Measurements from ENCODE around the gene KLF12.

Gene KLF12

GRCh38 chr13:74173822-74174221 is 39.6 kb upstream of the KLF12 start:
- Histone ChIP-seq H3K27ac (ENCODE audit: low read length) (no peak overlapping the region), H3K4me3 (ENCODE audit: low read depth in 1 of 2, low read length in 2 of 2) (no peak overlapping the region), H3K79me2 (ENCODE audit: insufficient read depth, low read length) (no peaks in the 10 kb centered on the region), H3K4me1 (ENCODE audit: insufficient read depth, low read length) (no peaks in the 10 kb centered on the region), H3K36me3 (ENCODE audit: insufficient read depth, low read length) (no peaks in the 10 kb centered on the region), H3K27me3 (ENCODE audit: insufficient read depth, low read length, poor library complexity) (no peaks in the 10 kb centered on the region), H3K9me3 (ENCODE audit: insufficient read depth, low read length, severe bottlenecking) (no peaks in the 10 kb centered on the region), H3K4me2 (ENCODE audit: insufficient read depth, low read length) (no peak overlapping the region), H3K9ac (ENCODE audit: low read depth, low read length) (no peak overlapping the region), H2AFZ (ENCODE audit: low read depth, low read length) (no peak overlapping the region), H4K20me1 (ENCODE audit: insufficient read depth, low read length) (no peaks in the 10 kb centered on the region)
- TF ChIP-seq EZH2 (IDR thresholded peaks at IDR 0.05; ENCODE audit: borderline replicate concordance, low read depth, low read length, severe bottlenecking) = no peak
- no peak for TF ChIP-seq CTCF (IDR thresholded peaks at IDR 0.05; ENCODE audit: borderline replicate concordance, extremely low read depth, low read length, poor library complexity, severe bottlenecking)
- no peak for DNase-seq
- no peak for ATAC-seq (ENCODE audit: insufficient read depth, low read depth)

GRCh38 chr13:74171641-74172040 is 37.4 kb upstream of the KLF12 start:
- Histone ChIP-seq H3K4me3 (ENCODE audit: low read depth in 1 of 2, low read length in 2 of 2) (no peak overlapping the region), H3K9ac (ENCODE audit: low read depth, low read length) (no peak overlapping the region), H2AFZ (ENCODE audit: low read depth, low read length) (no peak overlapping the region), H4K20me1 (ENCODE audit: insufficient read depth, low read length) (no peaks in the 10 kb centered on the region), H3K79me2 (ENCODE audit: insufficient read depth, low read length) (no peaks in the 10 kb centered on the region), H3K36me3 (ENCODE audit: insufficient read depth, low read length) (no peaks in the 10 kb centered on the region), H3K27me3 (ENCODE audit: insufficient read depth, low read length, poor library complexity) (no peaks in the 10 kb centered on the region), H3K9me3 (ENCODE audit: insufficient read depth, low read length, severe bottlenecking) (no peaks in the 10 kb centered on the region), H3K4me1 (ENCODE audit: insufficient read depth, low read length) (no peaks in the 10 kb centered on the region), H3K4me2 (ENCODE audit: insufficient read depth, low read length) (no peak overlapping the region), H3K27ac (ENCODE audit: low read length) (no peak overlapping the region)
- DNase-seq (no peak), ATAC-seq (ENCODE audit: insufficient read depth, low read depth) (no peak)
- no peak for TF ChIP-seq EZH2 (IDR thresholded peaks at IDR 0.05; ENCODE audit: borderline replicate concordance, low read depth, low read length, severe bottlenecking)
- TF ChIP-seq CTCF (IDR thresholded peaks at IDR 0.05; ENCODE audit: borderline replicate concordance, extremely low read depth, low read length, poor library complexity, severe bottlenecking) = no peak

- Histone ChIP-seq H3K36me3 (ENCODE audit: insufficient read depth, low read length) (no peaks in the 10 kb centered on the region), H3K4me1 (ENCODE audit: insufficient read depth, low read length) (no peaks in the 10 kb centered on the region), H2AFZ (ENCODE audit: low read depth, low read length) (no peak overlapping the region), H3K79me2 (ENCODE audit: insufficient read depth, low read length) (no peaks in the 10 kb centered on the region), H3K4me2 (ENCODE audit: insufficient read depth, low read length) (no peak overlapping the region), H3K27ac (ENCODE audit: low read length) (no peak overlapping the region), H4K20me1 (ENCODE audit: insufficient read depth, low read length) (no peaks in the 10 kb centered on the region), H3K27me3 (ENCODE audit: insufficient read depth, low read length, poor library complexity) (no peaks in the 10 kb centered on the region), H3K4me3 (ENCODE audit: low read depth in 1 of 2, low read length in 2 of 2) (no peak overlapping the region), H3K9me3 (ENCODE audit: insufficient read depth, low read length, severe bottlenecking) (no peaks in the 10 kb centered on the region), H3K9ac (ENCODE audit: low read depth, low read length) (no peak overlapping the region)
- ATAC-seq (ENCODE audit: insufficient read depth, low read depth) (no peak), DNase-seq (no peak)
- TF ChIP-seq EZH2 (IDR thresholded peaks at IDR 0.05; ENCODE audit: borderline replicate concordance, low read depth, low read length, severe bottlenecking) = no peak
- no peak for TF ChIP-seq CTCF (IDR thresholded peaks at IDR 0.05; ENCODE audit: borderline replicate concordance, extremely low read depth, low read length, poor library complexity, severe bottlenecking)
Measured at GRCh38 chr13:74169676-74170075, 35.5 kb upstream of the KLF12 start.

GRCh38 chr13:74168263-74168675 is 34.1 kb upstream of the KLF12 start:
- no peak overlapping the region for H3K4me2 ChIP-seq (ENCODE audit: insufficient read depth, low read length)
- no peak overlapping the region for H3K9ac ChIP-seq (ENCODE audit: low read depth, low read length)
- DNase-seq (no peak), ATAC-seq (ENCODE audit: insufficient read depth, low read depth) (no peak)
- no peak overlapping the region for H2AFZ ChIP-seq (ENCODE audit: low read depth, low read length)
- H3K9me3 ChIP-seq (ENCODE audit: insufficient read depth, low read length, severe bottlenecking) = no peaks in the 10 kb centered on the region
- no peaks in the 10 kb centered on the region for H3K79me2 ChIP-seq (ENCODE audit: insufficient read depth, low read length)
- H3K27ac ChIP-seq (ENCODE audit: low read length) = no peak overlapping the region
- no peaks in the 10 kb centered on the region for H4K20me1 ChIP-seq (ENCODE audit: insufficient read depth, low read length)
- H3K27me3 ChIP-seq (ENCODE audit: insufficient read depth, low read length, poor library complexity) = no peaks in the 10 kb centered on the region
- TF ChIP-seq CTCF (IDR thresholded peaks at IDR 0.05; ENCODE audit: borderline replicate concordance, extremely low read depth, low read length, poor library complexity, severe bottlenecking) (no peak), EZH2 (IDR thresholded peaks at IDR 0.05; ENCODE audit: borderline replicate concordance, low read depth, low read length, severe bottlenecking) (no peak)
- H3K4me1 ChIP-seq (ENCODE audit: insufficient read depth, low read length) = no peaks in the 10 kb centered on the region
- no peaks in the 10 kb centered on the region for H3K36me3 ChIP-seq (ENCODE audit: insufficient read depth, low read length)
- H3K4me3 ChIP-seq (ENCODE audit: low read depth in 1 of 2, low read length in 2 of 2) = no peak overlapping the region
